Thyroid gland (tissue), 4 donors: ENCODE measurements around the gene CDC123.

Source experiments
- CTCF ChIP-seq, 6 experiments: fragments of 200-600 bp in 3 of 6; fragments of 450-650 bp in 3 of 6; sonication (generic) in 3 of 6; IDR thresholded peaks; one replicate each; pipeline ENCODE4 v1.5.1; 2016 to 2019; ENCODE audit warnings: antibody characterized with exemption in 6 of 6, mild to moderate bottlenecking in 2 of 6, inconsistent platforms in 1 of 6, moderate library complexity in 1 of 6
- POLR2A ChIP-seq, 2 donors: fragments of 450-650 bp; IDR thresholded peaks; one replicate each; pipeline ENCODE4 v1.6.1; 2017; ENCODE audit warnings: antibody characterized with exemption in 2 of 2, mild to moderate bottlenecking in 2 of 2, moderate library complexity in 1 of 2

- no peak for TF ChIP-seq CTCF (IDR thresholded peaks at IDR 0.05)
- no peak for TF ChIP-seq POLR2A (IDR thresholded peaks at IDR 0.05)
These were observed 23.0 kb downstream of the CDC123 start for GRCh38 chr10:12218991-12219390.
